Epithelial cell of proximal tubule (primary cell): ENCODE measurements around the gene TMEM35A. TPM values are rescaled to one million over a fixed set of nuclear protein-coding genes. Genes with fewer than 3 reads are reported as not detected.
A peak's percentile ranks its signal among the peaks of the same experiment; 100 is the strongest.
"Not testable (repeated sequence)": the region's sequence is repeated elsewhere in the genome, so short reads cannot be mapped to it uniquely, and the experiment has no call there.

Source experiments
- DNase-seq: peaks from one replicate; pipeline ENCODE4 v3.0.0-alpha.2; 2011; ENCODE audit warnings: low read depth
- H3K4me3 ChIP-seq: 2 replicates; pipeline ENCODE4 v1.5.1; 2011; ENCODE audit warnings: low read depth, mild to moderate bottlenecking, low read length
- CTCF ChIP-seq: conservative IDR thresholded peaks from 2 replicates; pipeline ENCODE4 v1.5.1; 2012; ENCODE audit warnings: low read depth, mild to moderate bottlenecking, low read length
- total RNA-seq: library from RNA; depleted of rRNA; stranded (reverse); fragments of >200 nt; gene quantifications from 2 replicates; pipeline ENCODE4 v1.2.3, GENCODE V29; 2015

Gene TMEM35A
- total RNA-seq: 0.29 and 1.0 TPM in 2 replicates

GRCh38 chrX:101078716-101079598, at the start of gene TMEM35A:
Gene TMEM35A, plus strand, starts transcription at chrX:101078879. Its CDS starts 124 bp downstream, at chrX:101079003.
- peak within 1 kb of the TSS; percentile 41 for H3K4me3 ChIP-seq
- DNase-seq: no peak
- no peak for TF ChIP-seq CTCF

- no peak for TF ChIP-seq CTCF
- DNase-seq: no peak
- H3K4me3 ChIP-seq: no peak overlapping the region
Observed at GRCh38 chrX:101029665-101030064, 49.0 kb upstream of the TMEM35A start.

- no peak for TF ChIP-seq CTCF
- DNase-seq: no peak
- no peak overlapping the region for H3K4me3 ChIP-seq
Observed at GRCh38 chrX:101037231-101037630, 41.4 kb upstream of the TMEM35A start.

- no peak for TF ChIP-seq CTCF
- no peak for DNase-seq
Observed at GRCh38 chrX:101040197-101040596, 38.5 kb upstream of the TMEM35A start.

GRCh38 chrX:101051153-101051548, 27.5 kb upstream of the TMEM35A start:
- no peak for TF ChIP-seq CTCF
- no peak for DNase-seq
- peak overlapping the region; percentile 57 for H3K4me3 ChIP-seq

More at GRCh38 chrX:101040197-101040596, 38.5 kb upstream of the TMEM35A start:
- H3K4me3 ChIP-seq: no peak overlapping the region

GRCh38 chrX:101051549-101052302, 27.0 kb upstream of the TMEM35A start, which contains the start of gene TRMT2B:
Gene TRMT2B, minus strand, starts transcription at chrX:101052111. Its CDS starts 9,822 bp downstream, at chrX:101042289.
- no peak for DNase-seq
- H3K4me3 ChIP-seq: peak within 1 kb of the TSS; percentile 57
- TF ChIP-seq CTCF: no peak

- DNase-seq, H3K4me3 ChIP-seq: not testable (repeated sequence)
Observed at GRCh38 chrX:101056551-101056950, 22.1 kb upstream of the TMEM35A start.
